Endometrial microvascular endothelial cells (primary cell): ENCODE results near the gene STX2. TPM values are rescaled to one million over a fixed set of nuclear protein-coding genes. Genes with fewer than 3 reads are reported as not detected.

Experiments used
- in situ Hi-C: cut with HindIII; loops from 2 replicates; pipeline ENCODE4 v1.10.0; 2017; ENCODE audit warnings: low sequenced_read_pairs, low pct_unique_long_range_greater_than_20kb; ENCODE audit errors: inconsistent ontology term
- total RNA-seq: library from RNA; depleted of rRNA; stranded (reverse); fragments of >200 nt; gene quantifications from one replicate; pipeline ENCODE4 v1.2.3, GENCODE V29; 2015; ENCODE audit errors: inconsistent ontology term

The STX2 gene
- total RNA-seq, 1 donor from 2014 or later, result 30.4 TPM

DNA sequence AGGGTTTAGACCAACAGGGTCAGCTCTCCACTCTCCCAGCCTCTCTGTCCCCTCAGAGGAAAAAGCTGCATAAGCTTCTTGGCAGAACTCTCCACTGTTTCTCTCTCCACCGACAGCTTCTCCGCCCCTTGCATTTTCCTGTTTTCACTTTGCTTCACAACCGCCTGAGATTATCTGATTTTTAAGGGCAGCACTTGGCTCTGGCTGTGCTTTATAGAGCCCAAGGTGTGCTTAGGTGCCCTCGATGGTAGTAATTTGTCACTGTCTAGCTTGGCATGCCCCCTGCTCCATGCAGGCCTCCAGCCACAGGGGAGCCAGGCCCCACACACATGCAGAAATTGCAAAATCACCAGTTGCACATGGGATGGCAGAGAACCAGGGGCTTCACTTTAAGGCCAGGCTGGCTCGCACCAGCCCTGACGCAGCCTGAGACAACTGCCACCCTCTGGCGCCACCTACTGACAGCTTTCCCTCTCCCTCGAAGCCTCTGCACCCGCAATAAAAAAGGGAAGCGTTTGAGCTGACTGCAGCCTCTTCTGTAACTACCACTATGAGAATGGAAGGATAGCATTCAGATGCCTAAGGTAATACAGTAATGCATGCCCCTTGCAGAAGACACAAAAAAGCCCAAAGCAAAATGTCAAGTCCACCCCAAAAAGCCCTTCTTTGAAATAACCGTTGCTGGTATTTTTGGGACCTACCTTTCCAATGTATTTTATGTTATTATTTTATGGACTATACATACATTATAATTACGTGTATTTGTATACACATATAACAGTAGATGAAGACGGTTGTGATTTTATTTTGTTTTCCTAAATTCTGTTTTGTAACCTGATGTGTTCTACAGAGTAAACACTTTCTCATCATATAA, 90.9 kb downstream of the STX2 start:
- in situ Hi-C loops, result no loop called here

DNA sequence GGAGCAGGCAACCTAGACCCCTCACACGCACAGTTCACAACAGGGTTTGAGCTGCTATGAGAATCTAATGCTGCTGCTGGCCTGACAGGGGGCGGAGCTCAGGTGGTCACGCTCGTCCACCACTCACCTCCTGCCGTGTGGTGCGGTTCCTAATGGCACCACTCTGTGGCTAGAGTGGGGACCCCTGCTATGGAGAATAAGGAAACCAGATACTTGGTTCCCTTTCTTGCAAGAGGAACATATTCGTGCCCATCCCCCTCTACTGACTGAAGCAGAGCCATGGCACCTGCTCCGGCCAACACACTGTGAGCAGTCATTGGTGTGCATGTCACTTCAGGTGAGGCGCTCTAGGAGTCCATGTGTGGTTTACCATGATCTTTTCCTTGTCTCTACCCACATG, 92.5 kb downstream of the STX2 start:
- in situ Hi-C loops, result no loop called here

DNA sequence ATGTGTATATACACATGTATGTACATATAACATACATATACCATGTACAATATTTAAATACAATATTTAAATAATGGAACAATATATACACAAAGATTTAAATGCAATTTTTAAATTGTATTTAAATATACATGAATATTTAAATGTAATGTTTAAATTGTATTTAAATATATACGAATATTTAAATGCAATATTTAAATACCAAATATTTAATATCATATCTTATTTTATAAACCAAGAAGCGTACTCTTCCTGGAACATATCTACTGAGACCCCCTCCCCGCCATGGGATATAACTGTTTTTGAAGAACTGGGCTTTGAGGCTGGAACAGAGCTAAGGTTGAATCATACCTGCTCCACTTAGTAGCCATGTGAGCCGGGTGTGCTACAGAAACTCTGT, 93.1 kb downstream of the STX2 start:
- in situ Hi-C loops, result no loop called here

DNA sequence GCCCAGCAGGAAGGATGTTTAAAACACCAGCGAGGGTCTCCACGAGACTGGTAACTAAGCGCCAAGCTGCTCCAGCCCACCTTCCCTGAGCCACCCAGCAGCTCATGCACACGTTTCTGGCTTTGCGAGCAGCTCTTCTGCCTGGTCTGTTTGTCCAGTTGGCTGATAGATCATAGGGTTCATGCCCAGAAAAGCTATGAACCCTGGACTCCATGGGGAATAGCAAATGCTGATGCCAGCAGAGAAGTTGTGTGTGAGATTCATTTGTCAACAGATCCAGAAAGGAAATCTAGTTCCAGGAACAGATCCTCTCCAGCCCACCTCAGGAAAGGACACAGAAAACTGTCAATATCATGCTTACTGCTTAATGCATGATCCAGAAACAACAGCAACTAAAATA, 94.8 kb downstream of the STX2 start:
- in situ Hi-C loops, result no loop called here

DNA sequence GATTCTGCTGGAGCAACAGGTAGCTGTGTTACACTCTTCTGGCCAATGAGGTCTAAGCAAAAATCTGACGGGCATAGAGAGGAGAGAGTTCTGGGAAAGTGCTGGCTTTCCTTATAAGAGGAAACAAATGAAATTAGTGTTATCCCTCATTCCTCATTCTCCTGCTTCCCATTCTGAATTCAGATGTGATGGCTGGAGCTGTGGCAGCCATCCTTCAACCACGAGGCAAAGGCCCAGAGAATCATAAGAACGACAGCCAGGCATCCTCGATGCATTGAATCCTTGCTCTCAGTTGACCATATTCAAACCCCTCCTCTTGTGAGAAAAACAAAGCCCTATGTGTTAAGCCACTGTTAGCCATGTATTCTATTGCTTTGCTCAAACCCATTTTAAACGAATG, 95.4 kb downstream of the STX2 start:
- in situ Hi-C loops, result no loop called here

DNA sequence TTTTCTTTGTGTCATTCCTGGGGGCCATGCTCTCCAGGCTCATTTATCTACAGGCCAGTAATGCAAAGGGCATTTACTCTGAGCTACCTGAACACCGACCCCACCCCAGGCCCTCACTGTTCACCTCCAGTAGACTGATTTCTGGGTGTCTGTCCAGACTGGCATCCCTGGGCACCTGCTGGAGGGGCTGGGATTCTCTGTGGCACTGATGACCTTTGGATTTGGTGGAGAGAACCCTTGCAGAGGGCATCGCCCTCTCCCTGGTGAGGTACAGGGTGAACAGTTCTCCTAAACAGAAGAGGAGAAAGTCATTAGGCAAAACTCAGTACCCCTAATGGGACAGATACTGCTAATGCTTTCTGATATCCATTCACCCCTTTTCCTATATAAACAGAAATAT, 95.9 kb downstream of the STX2 start:
- in situ Hi-C loops, result no loop called here

DNA sequence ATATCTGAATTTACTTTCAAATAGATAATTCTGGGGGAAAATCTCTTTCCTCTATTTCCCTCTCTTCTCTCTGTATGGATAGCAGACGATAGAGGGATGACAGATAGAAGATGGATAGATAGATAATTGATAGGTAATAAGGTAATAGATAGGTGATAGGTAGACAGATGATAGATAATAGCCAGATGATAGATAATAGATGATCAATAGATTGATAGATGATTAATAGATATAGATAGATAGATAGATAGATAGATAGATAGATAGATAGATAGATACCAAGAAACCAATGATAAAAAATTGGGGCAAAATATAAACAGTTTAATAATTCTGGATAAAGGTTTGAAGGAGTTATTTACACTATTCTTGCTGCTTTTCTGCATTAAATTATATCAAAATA, 96.3 kb downstream of the STX2 start:
- in situ Hi-C loops, result no loop called here

DNA sequence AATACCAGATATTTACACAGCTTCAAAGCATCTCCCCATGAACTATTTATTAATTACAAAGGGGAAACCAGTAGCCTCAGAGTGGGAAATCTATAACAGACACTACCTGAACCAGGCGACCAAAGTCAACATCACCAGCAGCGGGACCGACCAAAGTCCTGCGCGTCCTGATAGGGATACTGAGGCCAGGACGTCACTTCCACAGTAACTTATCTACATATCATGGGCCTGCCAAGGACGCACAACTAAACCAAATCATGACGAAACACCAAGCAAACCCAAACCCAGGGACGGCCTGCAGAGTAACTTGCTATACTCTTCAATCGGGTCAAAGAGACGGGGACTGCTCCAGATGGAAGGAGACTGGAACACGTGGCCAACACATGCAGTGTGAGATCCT, 96.9 kb downstream of the STX2 start:
- in situ Hi-C loops, result no loop called here

Other genes with a start within 250 kb of the STX2 start
- gene RIMBP2, start 123.0 kb downstream of the STX2 start, total RNA-seq, result not detected
- gene RAN, start 32.8 kb upstream of the STX2 start, total RNA-seq, result 572 TPM
- not detected for gene ADGRD1, start 114.7 kb upstream of the STX2 start, total RNA-seq